SHP77 (cell line): ENCODE data around the gene TMC6.
"Not testable (repeated sequence)": the region's sequence is repeated elsewhere in the genome, so short reads cannot be mapped to it uniquely, and the experiment has no call there.

Experiments used
- DNase-seq, 2 experiments: peaks; one replicate each; lab custom pipeline; 2025; lab: John Stamatoyannopoulos, UW

Gene TMC6

GRCh38 chr17:78110363-78111015 lies 18.1 kb downstream of the TMC6 start:
- no peak for DNase-seq

- no peak for DNase-seq
Measured at GRCh38 chr17:78109489-78109761, 19.1 kb downstream of the TMC6 start.

- DNase-seq: no peak
Measured at GRCh38 chr17:78108726-78109488, 19.6 kb downstream of the TMC6 start.

GRCh38 chr17:78107976-78108725 lies 20.4 kb downstream of the TMC6 start:
- no peak for DNase-seq

- DNase-seq: no peak
Measured at GRCh38 chr17:78107457-78107856, 21.1 kb downstream of the TMC6 start.

- no peak for DNase-seq
Measured at GRCh38 chr17:78106211-78106610, 22.3 kb downstream of the TMC6 start.

- no peak for DNase-seq
Measured at GRCh38 chr17:78105551-78105950, 23.0 kb downstream of the TMC6 start.

GRCh38 chr17:78105101-78105500 lies 23.5 kb downstream of the TMC6 start:
- DNase-seq: no peak

- no peak for DNase-seq
Measured at GRCh38 chr17:78104540-78104941, 24.0 kb downstream of the TMC6 start.

- DNase-seq: no peak
Measured at GRCh38 chr17:78103311-78103710, 25.2 kb downstream of the TMC6 start.

GRCh38 chr17:78101542-78101941 lies 27.0 kb downstream of the TMC6 start:
- DNase-seq: no peak

- DNase-seq: no peak
Measured at GRCh38 chr17:78101112-78101511, 27.4 kb downstream of the TMC6 start.

- DNase-seq: no peak
Measured at GRCh38 chr17:78096093-78096492, 32.5 kb downstream of the TMC6 start.

GRCh38 chr17:78095035-78095434 lies 33.5 kb downstream of the TMC6 start:
- no peak for DNase-seq

GRCh38 chr17:78092794-78093324 lies 35.7 kb downstream of the TMC6 start:
- DNase-seq: no peak

- DNase-seq: no peak
Measured at GRCh38 chr17:78089576-78090281, 38.8 kb downstream of the TMC6 start.

- DNase-seq: no peak
Measured at GRCh38 chr17:78088529-78088928, 40.0 kb downstream of the TMC6 start.

GRCh38 chr17:78086740-78087139 lies 41.8 kb downstream of the TMC6 start:
- DNase-seq: no peak

GRCh38 chr17:78082988-78083387 lies 45.6 kb downstream of the TMC6 start:
- DNase-seq: peak; percentile 88 to 95

GRCh38 chr17:78082355-78082872 lies 46.1 kb downstream of the TMC6 start:
- DNase-seq: not testable (repeated sequence)

- peak in 1 of 2 experiments; percentile 41 for DNase-seq
Measured at GRCh38 chr17:78081551-78081950, 47.0 kb downstream of the TMC6 start.

GRCh38 chr17:78079253-78079652 lies 49.3 kb downstream of the TMC6 start:
- no peak for DNase-seq
